Measurements from ENCODE around the gene TTL.
A peak's percentile ranks its signal among the peaks of the same experiment; 100 is the strongest.
"Not testable (repeated sequence)": the region's sequence is repeated elsewhere in the genome, so short reads cannot be mapped to it uniquely, and the experiment has no call there.

Gene TTL

GRCh38 chr2:112493048-112493447 is 11.1 kb downstream of the TTL start:
- TF ChIP-seq CTCF (IDR thresholded peaks at IDR 0.05): no peak
- no peak overlapping the region for H3K27ac ChIP-seq
- H3K27me3 ChIP-seq: no peaks in the 10 kb centered on the region
- H3K36me3 ChIP-seq: peaks cover 9 to 24% (median 17%) of the 10 kb centered on the region in 3 donors
- no peak overlapping the region for H3K4me3 ChIP-seq
- intact Hi-C loops (cut with DNase I; ENCODE audit: low total_unique reads): no loop called here
- no peaks in the 10 kb centered on the region for H3K9me3 ChIP-seq
- no peak for DNase-seq
- peaks cover 0 to 12% (median 5%) of the 10 kb centered on the region in 4 donors for H3K4me1 ChIP-seq

- Histone ChIP-seq H3K27me3 (no peaks in the 10 kb centered on the region), H3K4me1 (peaks cover 0 to 12% (median 5%) of the 10 kb centered on the region in 4 donors), H3K9me3 (no peaks in the 10 kb centered on the region), H3K36me3 (peaks cover 9 to 24% (median 17%) of the 10 kb centered on the region in 3 donors), H3K4me3 (no peak overlapping the region), H3K27ac (no peak overlapping the region)
- TF ChIP-seq CTCF (IDR thresholded peaks at IDR 0.05): no peak
- intact Hi-C loops (cut with DNase I; ENCODE audit: low total_unique reads): no loop called here
- DNase-seq: no peak
Measured at GRCh38 chr2:112493858-112494648, 12.1 kb downstream of the TTL start.

GRCh38 chr2:112494828-112495227 is 12.9 kb downstream of the TTL start:
- DNase-seq: no peak
- Histone ChIP-seq H3K4me3 (no peak overlapping the region), H3K36me3 (peaks cover 9 to 24% (median 17%) of the 10 kb centered on the region in 3 donors), H3K27ac (no peak overlapping the region), H3K27me3 (no peaks in the 10 kb centered on the region), H3K9me3 (no peaks in the 10 kb centered on the region), H3K4me1 (peaks cover 0 to 12% (median 5%) of the 10 kb centered on the region in 4 donors)
- TF ChIP-seq CTCF (IDR thresholded peaks at IDR 0.05): no peak
- intact Hi-C loops (cut with DNase I; ENCODE audit: low total_unique reads): no loop called here

- H3K9me3 ChIP-seq; H3K27ac ChIP-seq; H3K27me3 ChIP-seq; H3K4me3 ChIP-seq; intact Hi-C loops (cut with DNase I; ENCODE audit: low total_unique reads); DNase-seq: not testable (repeated sequence)
- Histone ChIP-seq H3K4me1 (peaks cover 0 to 12% (median 5%) of the 10 kb centered on the region in 4 donors), H3K36me3 (peaks cover 9 to 24% (median 17%) of the 10 kb centered on the region in 3 donors)
Measured at GRCh38 chr2:112495878-112496277, 13.9 kb downstream of the TTL start.

- H3K27me3 ChIP-seq; H3K27ac ChIP-seq; H3K9me3 ChIP-seq; H3K4me1 ChIP-seq; intact Hi-C loops (cut with DNase I; ENCODE audit: low total_unique reads); H3K4me3 ChIP-seq: not testable (repeated sequence)
- DNase-seq: peak in 1 of 2 donors; percentile 37
- TF ChIP-seq CTCF (IDR thresholded peaks at IDR 0.05): peak; percentile 31
- peaks cover 0 to 21% (median 3%) of the 10 kb centered on the region in 3 donors for H3K36me3 ChIP-seq
Measured at GRCh38 chr2:112500850-112501484, 19.0 kb downstream of the TTL start.

- intact Hi-C loops (cut with DNase I; ENCODE audit: low total_unique reads); H3K27me3 ChIP-seq; DNase-seq: not testable (repeated sequence)
Measured at GRCh38 chr2:112509239-112509998, 27.5 kb downstream of the TTL start.

More at GRCh38 chr2:112509239-112509998, 27.5 kb downstream of the TTL start:
- H3K9me3 ChIP-seq, H3K27ac ChIP-seq, H3K4me3 ChIP-seq, H3K4me1 ChIP-seq, H3K36me3 ChIP-seq: not testable (repeated sequence)

Data from tibial artery (tissue), 4 donors.